Heart right ventricle (tissue), 16 donors: ENCODE data around the gene DNAJC15. TPM values are rescaled to one million over a fixed set of nuclear protein-coding genes. Genes with fewer than 3 reads are reported as not detected.

Source experiments
- ATAC-seq, 8 donors: fragments of 200-7000 bp; cut with Tn5 transposase; one replicate each; pipeline ENCODE4 v1.9.1; 2020; ENCODE audit warnings: mild to moderate bottlenecking in 8 of 8, moderate library complexity in 8 of 8, moderate number of reproducible peaks in 1 of 8
- DNase-seq, 2 donors: peaks; one replicate each; pipeline ENCODE4 v3.0.0-alpha.2; 2020
- H3K27ac ChIP-seq, 10 donors: fragments of 200-600 bp; sonication (generic) in 2 of 10; one replicate each; pipeline versions ENCODE4 v1.5.0 to v1.8.0; 2020 to 2022; ENCODE audit warnings: mild to moderate bottlenecking in 3 of 10
- H3K27me3 ChIP-seq, 7 donors: fragments of 200-600 bp; one replicate each; pipeline ENCODE4 v1.8.0; 2021 to 2022; ENCODE audit warnings: mild to moderate bottlenecking in 2 of 7
- H3K36me3 ChIP-seq, 9 donors: fragments of 200-600 bp; sonication (generic) in 1 of 9; one replicate each; pipeline versions ENCODE4 v1.5.0 to v1.8.0; 2020 to 2022; ENCODE audit warnings: mild to moderate bottlenecking in 2 of 9
- H3K4me1 ChIP-seq, 9 donors: fragments of 200-600 bp; sonication (generic) in 1 of 9; one replicate each; pipeline versions ENCODE4 v1.5.0 to v1.8.0; 2020 to 2022; ENCODE audit warnings: mild to moderate bottlenecking in 4 of 9
- H3K4me3 ChIP-seq, 10 donors: fragments of 200-600 bp; sonication (generic) in 2 of 10; one replicate each; pipeline versions ENCODE4 v1.5.0 to v1.8.0; 2020 to 2022; ENCODE audit warnings: mild to moderate bottlenecking in 7 of 10, moderate library complexity in 2 of 10
- H3K9me3 ChIP-seq, 11 donors: fragments of 200-600 bp in 10 of 11; sonication (generic) in 2 of 11; one replicate each; pipeline versions ENCODE4 v1.5.0 to v1.8.0; 2013 to 2022; ENCODE audit warnings: mild to moderate bottlenecking in 2 of 11, control low read depth in 1 of 11, moderate library complexity in 1 of 11
- WGBS, 2 donors: extraction: QIAGEN DNeasy Blood & Tissue Kit; methylation state at CpG; one replicate each; pipeline ENCODE4 v1.1.7; 2013; ENCODE audit warnings: inconsistent platforms in 1 of 2; 5-methylcytosine and 5-hydroxymethylcytosine counted together
- intact Hi-C, 10 donors: fragments of 100-400 bp; cut with DNase I; formaldehyde crosslinking; loops; one replicate each; pipeline versions ENCODE4 v1.11.1 to v1.14.2; 2022
- polyA plus RNA-seq, 2 donors: library from polyadenylated mRNA; stranded (reverse); fragments of 200-250 nt; gene quantifications; one replicate each; pipeline ENCODE4 v1.2.3, GENCODE V29; 2013
- total RNA-seq, 10 donors: library from RNA; stranded (reverse); fragmentation: NEBNext Ultra II Directional in 3 of 10; extraction: Animal tissue kit (Norgen Biotek cat#: 25700) in 3 of 10; gene quantifications; one replicate each; pipeline versions ENCODE4 v1.2.1 to v1.2.4, GENCODE V29; 2021 to 2023
- TF ChIP-seq, protein P1 (sequence below), 9 donors: fragments of 200-600 bp; sonication (generic) in 2 of 9; IDR thresholded peaks; one replicate each; pipeline versions ENCODE4 v1.5.0 to v1.8.0; 2021 to 2022; ENCODE audit warnings: antibody characterized with exemption in 9 of 9, mild to moderate bottlenecking in 5 of 9, moderate library complexity in 1 of 9
- donor health status: Arrhythmogenic right ventricular cardiomyopathy.
- donor health status: ischemic (EF 13 %, LVEDD 7.1; RV severe dilation, severe dysfunction).
- donor health status: healthy with polysubstance abuse.
- donor health status: DM: no; HTN: yes; CAD: no.
- donor health status: DM: no; HTN: no; CAD: no.
- donor health status: ischemic (EF 25% LVEDD 6.9; RV normal size, moderate dysfunction).
- donor health status: ischemic (EF 25% LVEDD 5.7; RV mildly dilated, moderate dysfunction).
- donor health status: healthy.
- donor health status: DM: yes; HTN: yes; CAD: no.
- donor health status: Ischemic cardiomyopathy.
- donor health status: ischemic (EF 35%, LVEDD 5.7; RV mildly dilated, moderate dysfunction).
- donor health status: nonischemic (EF 11% LVEDD 7.7; RV severe dilation, severe dysfunction).
- donor health status: DM: yes; HTN: yes; CAD: no.
- donor health status: PGD.
- donor health status: ischemic (EF 29% LVEDD 5.4; RV normal size, mild dysfunction).
- donor health status: nonischemic (EF 23%, LVEDD 6.1; RV moderate dilation, normal function).

Gene DNAJC15
- total and polyA plus RNA-seq, 12 donors, result 14.4 to 36.7 (median 28.1) TPM

DNA sequence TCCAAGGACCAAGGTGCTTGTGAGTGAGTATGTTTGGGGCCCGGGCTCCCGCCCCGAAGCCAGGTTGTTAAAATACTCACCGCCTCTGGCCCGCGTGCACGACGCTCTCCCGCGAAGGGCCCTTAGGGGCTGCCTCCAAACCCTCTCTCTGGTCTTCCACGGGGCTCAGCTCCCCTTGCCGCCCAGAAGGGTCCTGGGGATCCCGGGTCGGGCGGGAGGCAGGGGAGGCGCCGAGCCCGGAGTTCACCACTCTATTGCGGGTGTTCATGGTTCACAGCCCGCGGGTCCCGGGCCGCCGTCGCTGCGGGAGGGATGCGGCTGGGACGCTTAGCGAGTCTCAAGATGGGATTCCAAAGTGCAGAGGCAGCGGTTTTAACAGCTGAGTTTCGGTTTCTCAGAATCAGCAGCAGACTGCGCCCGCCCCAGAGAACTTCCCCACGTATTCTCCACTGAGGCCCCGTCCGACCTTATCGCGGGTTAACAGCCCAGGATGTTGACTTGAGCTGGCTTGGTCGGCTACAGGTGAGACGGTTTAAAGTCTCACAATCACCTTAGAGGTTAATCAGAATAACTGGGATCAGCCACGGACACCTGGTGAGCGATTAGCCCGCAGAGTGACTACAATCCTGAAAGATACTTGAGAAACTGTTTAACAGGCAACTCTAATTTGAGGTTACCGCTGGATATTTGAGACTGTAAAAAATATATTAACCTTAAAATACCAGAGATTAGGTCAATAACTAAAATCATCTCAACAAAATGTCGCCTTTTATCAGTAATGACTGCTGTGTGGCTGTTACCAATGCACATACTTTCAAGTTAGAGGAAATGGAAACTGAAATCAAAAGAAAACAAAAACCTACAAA is 31.3 kb upstream of the DNAJC15 start, which contains the start of gene EPSTI1:
Gene EPSTI1 (minus strand): TSS at position 344 of the 866 bp plus-strand sequence. CDS start 76 bp downstream, at position 268.
- Histone ChIP-seq H3K9me3 (no peaks in the 10 kb centered on the region), H3K4me1 (peaks cover 0 to 44% (median 18%) of the 10 kb centered on the region in 9 donors), H3K4me3 (peak within 1 kb of the TSS; percentile 56 to 78 (median 73)), H3K36me3 (no peaks in the 10 kb centered on the region), H3K27me3 (no peaks in the 10 kb centered on the region), H3K27ac (peak within 1 kb of the TSS; percentile 57 to 93 (median 87))
- ATAC-seq (peak; percentile 84 to 95 (median 92)), DNase-seq (peak; percentile 65 to 73)
- intact Hi-C loops, result loop anchor here in 1 of 10 donors (2.0 kb wide), 1 partner anchor 31 kb away; the partner anchor contains the start of gene DNAJC15
- 4 to 6% methylated on average over 45 of the region's 45 CpGs for WGBS, 2 donors
- TF ChIP-seq, protein P1, sequence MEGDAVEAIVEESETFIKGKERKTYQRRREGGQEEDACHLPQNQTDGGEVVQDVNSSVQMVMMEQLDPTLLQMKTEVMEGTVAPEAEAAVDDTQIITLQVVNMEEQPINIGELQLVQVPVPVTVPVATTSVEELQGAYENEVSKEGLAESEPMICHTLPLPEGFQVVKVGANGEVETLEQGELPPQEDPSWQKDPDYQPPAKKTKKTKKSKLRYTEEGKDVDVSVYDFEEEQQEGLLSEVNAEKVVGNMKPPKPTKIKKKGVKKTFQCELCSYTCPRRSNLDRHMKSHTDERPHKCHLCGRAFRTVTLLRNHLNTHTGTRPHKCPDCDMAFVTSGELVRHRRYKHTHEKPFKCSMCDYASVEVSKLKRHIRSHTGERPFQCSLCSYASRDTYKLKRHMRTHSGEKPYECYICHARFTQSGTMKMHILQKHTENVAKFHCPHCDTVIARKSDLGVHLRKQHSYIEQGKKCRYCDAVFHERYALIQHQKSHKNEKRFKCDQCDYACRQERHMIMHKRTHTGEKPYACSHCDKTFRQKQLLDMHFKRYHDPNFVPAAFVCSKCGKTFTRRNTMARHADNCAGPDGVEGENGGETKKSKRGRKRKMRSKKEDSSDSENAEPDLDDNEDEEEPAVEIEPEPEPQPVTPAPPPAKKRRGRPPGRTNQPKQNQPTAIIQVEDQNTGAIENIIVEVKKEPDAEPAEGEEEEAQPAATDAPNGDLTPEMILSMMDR (IDR thresholded peaks at IDR 0.05), result no peak

DNA sequence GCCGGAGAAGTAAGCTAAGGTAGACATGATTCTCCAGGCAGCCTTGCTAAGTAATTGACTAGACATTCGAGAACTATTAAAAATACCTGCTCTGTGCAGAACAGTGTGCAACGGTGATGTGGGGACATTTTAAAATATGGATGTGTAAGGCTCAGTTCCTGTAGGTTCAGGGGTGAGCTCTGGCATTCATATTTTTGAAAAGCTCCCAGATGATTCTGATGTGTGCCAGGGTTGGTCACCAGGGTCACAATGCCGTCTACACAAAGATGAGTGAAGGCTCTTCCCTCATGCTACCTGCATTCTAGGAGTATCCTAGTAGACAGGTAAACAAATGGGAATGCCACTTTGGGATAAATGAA is 30.6 kb upstream of the DNAJC15 start:
- TF ChIP-seq, protein P1 (IDR thresholded peaks at IDR 0.05), result no peak
- Histone ChIP-seq H3K27me3 (no peaks in the 10 kb centered on the region), H3K9me3 (no peaks in the 10 kb centered on the region), H3K27ac (peak overlapping the region in 9 of 10 donors; percentile 75 to 93 (median 88)), H3K36me3 (no peaks in the 10 kb centered on the region), H3K4me3 (peak overlapping the region in 9 of 10 donors; percentile 56 to 78 (median 74)), H3K4me1 (peaks cover 0 to 46% (median 18%) of the 10 kb centered on the region in 9 donors)
- WGBS, 2 donors, result 63 to 68% methylated on average over 4 of the region's 4 CpGs
- ATAC-seq (peak in 1 of 8 donors; percentile 2), DNase-seq (no peak)
- intact Hi-C loops, result loop anchor here in 1 of 10 donors (2.0 kb wide), 1 partner anchor 30 kb away; the partner anchor contains the start of gene DNAJC15

DNA sequence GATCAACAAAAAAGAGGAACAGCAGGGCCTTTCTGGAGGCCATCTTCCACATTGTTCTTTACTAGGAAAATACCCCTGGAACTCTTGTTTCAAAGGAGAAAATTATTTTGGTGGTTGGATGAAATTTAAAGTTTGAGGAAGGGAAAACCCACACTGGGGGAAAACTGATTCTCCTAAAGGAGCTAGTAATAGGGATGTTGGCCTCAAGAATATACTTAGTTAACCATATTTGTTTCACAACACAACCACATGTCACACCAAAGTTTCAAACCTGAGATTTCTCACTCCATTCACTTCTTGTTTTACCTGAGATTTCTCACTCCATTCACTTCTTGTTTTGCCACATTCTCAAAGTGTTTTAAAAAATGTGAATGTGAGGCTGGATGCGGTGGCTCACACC is 28.5 kb upstream of the DNAJC15 start:
- Histone ChIP-seq H3K36me3 (no peaks in the 10 kb centered on the region), H3K4me3 (no peak overlapping the region), H3K9me3 (no peaks in the 10 kb centered on the region), H3K27ac (no peak overlapping the region), H3K27me3 (no peaks in the 10 kb centered on the region), H3K4me1 (peaks cover 0 to 36% (median 16%) of the 10 kb centered on the region in 9 donors)
- intact Hi-C loops, result no loop called here
- DNase-seq (no peak), ATAC-seq (no peak)
- TF ChIP-seq, protein P1 (IDR thresholded peaks at IDR 0.05), result no peak
- 87 to 100% methylated on average over 1 of the region's 1 CpG for WGBS, 2 donors

DNA sequence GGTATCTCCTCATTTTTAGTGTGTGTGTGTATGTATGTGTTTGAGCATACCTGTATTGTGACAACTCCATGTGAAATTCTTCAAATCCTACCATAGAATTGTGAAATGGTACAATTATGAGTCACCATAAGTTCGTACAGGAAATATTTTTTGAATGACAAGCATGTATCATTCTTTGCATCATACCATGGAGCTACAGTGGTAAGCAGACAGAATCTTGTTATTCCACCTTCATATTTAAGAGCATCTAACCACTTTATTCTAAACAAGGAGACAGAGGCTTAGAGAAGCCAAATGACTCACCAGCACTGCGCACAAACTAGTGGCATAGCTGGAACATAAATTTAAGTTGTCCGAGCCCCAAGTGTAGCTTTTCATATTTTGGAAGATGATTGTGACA is 26.8 kb upstream of the DNAJC15 start:
- H3K27me3 ChIP-seq, result no peaks in the 10 kb centered on the region
- no peaks in the 10 kb centered on the region for H3K36me3 ChIP-seq
- H3K27ac ChIP-seq, result no peak overlapping the region
- DNase-seq, result no peak
- H3K4me1 ChIP-seq, result peaks cover 0 to 23% (median 4%) of the 10 kb centered on the region in 9 donors
- H3K9me3 ChIP-seq, result no peaks in the 10 kb centered on the region
- no peak overlapping the region for H3K4me3 ChIP-seq
- TF ChIP-seq, protein P1 (IDR thresholded peaks at IDR 0.05), result no peak
- intact Hi-C loops, result no loop called here
- WGBS, 2 donors, result 87% methylated on average over 3 of the region's 3 CpGs
- no peak for ATAC-seq
